ENCODE measurements around the gene BAZ2B.
"Not testable (repeated sequence)": the region's sequence is repeated elsewhere in the genome, so short reads cannot be mapped to it uniquely, and the experiment has no call there.

The BAZ2B gene

DNA sequence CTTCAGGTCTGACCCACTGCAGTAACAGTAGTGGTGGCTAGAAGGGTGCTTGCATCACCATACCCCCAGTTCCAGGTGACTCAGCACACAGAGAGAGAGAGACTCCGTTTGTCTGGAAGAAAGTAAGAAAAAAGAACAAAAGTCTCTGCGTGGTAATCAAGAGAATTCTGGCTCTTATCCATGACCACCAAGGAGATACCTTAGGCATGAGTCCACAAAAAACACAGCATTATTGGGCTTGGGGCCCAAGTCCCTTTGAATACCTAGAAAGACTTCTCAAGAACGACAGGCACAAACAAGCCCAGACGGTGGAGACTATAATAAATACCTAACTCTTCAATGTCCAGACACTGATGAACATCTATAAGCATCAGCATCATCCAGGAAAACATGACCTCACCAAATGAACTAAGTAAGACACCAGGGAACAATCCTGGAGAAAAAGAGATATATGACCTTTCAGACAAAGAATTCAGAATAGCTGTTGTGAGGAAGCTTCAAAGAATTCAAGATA, 21.7 kb upstream of the BAZ2B start:
- no peak for TF ChIP-seq CTCF (IDR thresholded peaks at IDR 0.05; ENCODE audit: low read depth, low read length, missing control alignments)
- in situ Hi-C loops (cut with HindIII; ENCODE audit: low pct_ligation_motif_present, low sequenced_read_pairs): no loop called here
- H3K36me3 ChIP-seq (replicated peaks): no peaks in the 10 kb centered on the region
- DNase-seq: peak; percentile 94
- H3K27me3 ChIP-seq (replicated peaks): no peaks in the 10 kb centered on the region
- H3K4me3 ChIP-seq (ENCODE audit: low read depth, low read length): no peak overlapping the region
- peak overlapping the region; percentile 59 for H3K27ac ChIP-seq

DNA sequence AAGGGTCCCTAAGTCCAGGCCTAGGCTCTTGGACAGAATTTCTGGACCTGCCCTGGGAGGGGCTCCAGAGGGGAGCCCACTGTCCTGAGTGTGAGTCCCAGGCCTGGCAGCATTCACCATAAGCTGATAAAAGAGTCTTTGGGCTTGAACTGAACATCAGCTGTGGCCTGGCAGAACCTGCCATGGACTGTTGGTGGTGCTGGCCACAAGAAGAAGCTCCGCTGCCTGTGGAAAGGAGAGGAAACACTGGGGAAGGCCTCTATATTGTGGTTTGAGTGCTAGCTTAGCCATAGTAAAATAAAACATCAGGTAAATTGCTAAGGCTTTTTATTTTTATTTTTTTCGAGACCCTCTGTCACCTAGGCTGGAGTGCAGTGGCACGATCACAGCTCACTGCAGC, 20.9 kb upstream of the BAZ2B start:
- Histone ChIP-seq H3K36me3 (replicated peaks) (no peaks in the 10 kb centered on the region), H3K4me3 (ENCODE audit: low read depth, low read length) (no peak overlapping the region), H3K27me3 (replicated peaks) (no peaks in the 10 kb centered on the region), H3K27ac (no peak overlapping the region)
- in situ Hi-C loops (cut with HindIII; ENCODE audit: low pct_ligation_motif_present, low sequenced_read_pairs): no loop called here
- DNase-seq: no peak
- TF ChIP-seq CTCF (IDR thresholded peaks at IDR 0.05; ENCODE audit: low read depth, low read length, missing control alignments): no peak

GRCh38 chr2:159635006-159635789, 18.9 kb upstream of the BAZ2B start:
- Histone ChIP-seq H3K4me3 (ENCODE audit: low read depth, low read length) (no peak overlapping the region), H3K36me3 (replicated peaks) (no peaks in the 10 kb centered on the region), H3K27ac (no peak overlapping the region), H3K27me3 (replicated peaks) (no peaks in the 10 kb centered on the region)
- no peak for DNase-seq
- no peak for TF ChIP-seq CTCF (IDR thresholded peaks at IDR 0.05; ENCODE audit: low read depth, low read length, missing control alignments)
- in situ Hi-C loops (cut with HindIII; ENCODE audit: low pct_ligation_motif_present, low sequenced_read_pairs): no loop called here

DNA sequence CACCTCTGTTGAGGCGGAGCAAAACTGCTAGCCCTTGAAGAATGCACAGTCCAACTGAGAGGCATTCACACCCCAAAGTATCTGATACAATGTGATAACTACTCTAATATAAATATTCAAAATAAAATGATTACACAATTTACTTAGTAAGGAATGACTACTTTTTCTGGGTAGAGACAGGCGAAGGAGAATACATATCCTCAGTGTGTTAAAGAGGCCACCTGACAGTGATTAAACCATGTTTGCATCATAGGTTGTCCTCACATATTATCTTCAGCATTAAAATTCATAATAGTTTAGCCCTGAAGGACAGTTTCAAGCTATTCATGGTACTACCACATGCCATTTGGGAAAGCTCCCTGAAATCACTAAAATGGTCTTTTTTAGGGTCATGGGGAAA, 16.9 kb upstream of the BAZ2B start:
- in situ Hi-C loops (cut with HindIII; ENCODE audit: low pct_ligation_motif_present, low sequenced_read_pairs): no loop called here
- no peak for DNase-seq
- TF ChIP-seq CTCF (IDR thresholded peaks at IDR 0.05; ENCODE audit: low read depth, low read length, missing control alignments): no peak
- H3K4me3 ChIP-seq (ENCODE audit: low read depth, low read length): no peak overlapping the region
- no peaks in the 10 kb centered on the region for H3K36me3 ChIP-seq (replicated peaks)
- no peaks in the 10 kb centered on the region for H3K27me3 ChIP-seq (replicated peaks)
- H3K27ac ChIP-seq: no peak overlapping the region

GRCh38 chr2:159625628-159626027, 9.3 kb upstream of the BAZ2B start:
- DNase-seq; in situ Hi-C loops (cut with HindIII; ENCODE audit: low pct_ligation_motif_present, low sequenced_read_pairs); H3K27me3 ChIP-seq (replicated peaks); H3K36me3 ChIP-seq (replicated peaks); H3K27ac ChIP-seq; H3K4me3 ChIP-seq (ENCODE audit: low read depth, low read length): not testable (repeated sequence)

DNA sequence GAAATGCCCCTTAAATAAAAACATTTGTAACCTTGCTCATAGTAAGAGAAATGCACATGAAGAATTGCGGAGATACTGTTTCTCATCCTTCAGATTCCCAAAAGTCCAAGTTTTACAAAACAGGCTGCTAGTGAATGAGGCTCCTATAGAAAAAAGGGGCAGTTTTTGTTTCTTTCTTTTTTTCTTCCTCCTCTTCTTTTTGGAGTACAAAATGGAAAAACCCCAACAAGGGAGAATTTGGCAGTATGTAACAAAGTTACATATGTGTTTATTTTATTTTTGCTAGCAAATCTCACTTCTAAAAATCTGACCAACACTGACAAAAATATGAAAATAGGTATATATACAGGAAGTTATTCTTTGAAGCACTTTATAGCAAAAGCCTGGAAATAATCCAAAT, 7.1 kb upstream of the BAZ2B start:
- Histone ChIP-seq H3K27me3 (replicated peaks) (no peaks in the 10 kb centered on the region), H3K4me3 (ENCODE audit: low read depth, low read length) (no peak overlapping the region), H3K27ac (no peak overlapping the region), H3K36me3 (replicated peaks) (no peaks in the 10 kb centered on the region)
- in situ Hi-C loops (cut with HindIII; ENCODE audit: low pct_ligation_motif_present, low sequenced_read_pairs): no loop called here
- DNase-seq: no peak
- TF ChIP-seq CTCF (IDR thresholded peaks at IDR 0.05; ENCODE audit: low read depth, low read length, missing control alignments): no peak
